CMK (cell line): ENCODE data around the gene OR9G1.
"Not testable (repeated sequence)": the region's sequence is repeated elsewhere in the genome, so short reads cannot be mapped to it uniquely, and the experiment has no call there.

Experiments
- DNase-seq: peaks from one replicate; pipeline ENCODE4 v3.0.0-alpha.2; 2010; ENCODE audit warnings: low read depth

OR9G1 gene, protein sequence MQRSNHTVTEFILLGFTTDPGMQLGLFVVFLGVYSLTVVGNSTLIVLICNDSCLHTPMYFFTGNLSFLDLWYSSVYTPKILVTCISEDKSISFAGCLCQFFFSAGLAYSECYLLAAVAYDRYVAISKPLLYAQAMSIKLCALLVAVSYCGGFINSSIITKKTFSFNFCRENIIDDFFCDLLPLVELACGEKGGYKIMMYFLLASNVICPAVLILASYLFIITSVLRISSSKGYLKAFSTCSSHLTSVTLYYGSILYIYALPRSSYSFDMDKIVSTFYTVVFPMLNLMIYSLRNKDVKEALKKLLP

DNA sequence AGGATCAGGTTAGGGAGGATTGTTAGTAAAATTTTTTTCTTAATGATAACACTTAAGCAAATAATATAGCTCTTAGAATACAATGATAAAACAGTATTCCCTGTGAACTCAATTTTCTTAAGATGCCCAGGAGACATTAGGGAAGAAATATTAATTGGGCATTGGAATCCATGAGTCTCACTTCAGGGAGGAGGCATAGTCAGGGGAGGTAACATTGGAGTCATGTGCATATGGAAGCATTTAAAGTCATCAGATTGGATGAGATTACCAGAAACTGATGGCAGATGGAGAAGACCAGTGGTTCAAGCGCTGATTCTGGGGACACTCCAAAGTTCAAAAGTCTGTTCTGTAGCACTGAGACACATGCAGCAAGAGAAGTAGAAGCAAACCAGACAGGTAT, at the start of gene OR9G1:
Gene OR9G1, plus strand, starts transcription at position 301 of the 400 bp plus-strand sequence. CDS start 1,293 bp downstream, outside the sequence.
- DNase-seq, result no peak

DNA sequence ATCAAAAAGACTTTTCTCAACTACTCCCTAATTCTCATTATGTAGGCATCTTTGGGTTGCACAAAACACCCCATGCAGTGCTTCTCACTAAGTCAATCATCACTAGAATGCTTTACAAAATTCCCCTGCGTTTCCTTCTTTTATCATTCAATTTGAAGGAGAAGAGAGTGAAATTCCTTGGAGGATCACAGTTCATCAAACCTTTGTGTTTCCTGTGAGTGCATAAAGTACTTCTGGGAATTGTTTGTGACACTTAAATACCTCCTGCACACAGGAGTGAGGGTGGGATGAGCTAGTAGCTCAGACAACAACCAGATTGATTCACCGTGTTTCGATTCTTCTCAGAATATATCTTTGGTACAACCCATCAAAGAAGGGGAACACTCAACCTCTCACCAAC, 39.1 kb upstream of the OR9G1 start:
- DNase-seq, result no peak

DNA sequence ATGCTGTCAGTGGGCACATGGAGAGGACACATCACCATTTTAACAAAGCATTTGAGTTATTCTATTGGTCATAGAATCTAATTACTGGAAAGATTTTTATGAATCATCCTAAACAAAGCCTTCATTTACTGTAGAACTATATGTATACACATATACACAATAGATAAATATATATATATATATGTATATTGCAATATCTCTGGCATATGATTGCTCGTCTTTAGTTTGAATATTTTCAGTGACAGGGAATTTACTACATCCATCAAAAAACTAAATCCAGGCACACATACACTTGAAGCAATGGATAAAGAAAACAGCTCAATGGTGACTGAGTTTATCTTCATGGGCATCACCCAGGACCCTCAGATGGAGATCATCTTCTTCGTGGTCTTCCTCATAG, 35.5 kb upstream of the OR9G1 start, which contains the start of gene OR5AR1:
Gene OR5AR1, plus strand, starts transcription at position 301 of the 400 bp plus-strand sequence. Its CDS starts 0 bp downstream, at position 301.
- DNase-seq, result no peak

DNA sequence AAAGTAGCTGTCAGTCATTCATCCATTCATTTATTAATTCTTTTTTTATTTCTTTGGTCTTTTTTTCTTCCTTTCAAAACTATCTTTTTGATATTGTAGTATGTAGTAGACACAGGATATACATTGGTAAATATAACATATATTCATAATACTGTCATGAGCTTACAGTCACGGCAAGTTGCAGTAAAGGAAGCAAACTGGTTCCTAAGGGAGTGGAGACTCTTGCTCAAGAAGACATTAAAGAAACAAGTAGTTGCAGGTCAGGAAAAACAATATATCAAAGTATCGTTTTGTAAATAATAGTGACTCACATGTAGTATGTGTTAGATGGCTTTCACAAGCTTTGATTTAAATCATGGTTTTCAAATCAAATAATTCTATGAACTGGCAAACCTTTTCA, 27.9 kb upstream of the OR9G1 start:
- DNase-seq, result no peak

DNA sequence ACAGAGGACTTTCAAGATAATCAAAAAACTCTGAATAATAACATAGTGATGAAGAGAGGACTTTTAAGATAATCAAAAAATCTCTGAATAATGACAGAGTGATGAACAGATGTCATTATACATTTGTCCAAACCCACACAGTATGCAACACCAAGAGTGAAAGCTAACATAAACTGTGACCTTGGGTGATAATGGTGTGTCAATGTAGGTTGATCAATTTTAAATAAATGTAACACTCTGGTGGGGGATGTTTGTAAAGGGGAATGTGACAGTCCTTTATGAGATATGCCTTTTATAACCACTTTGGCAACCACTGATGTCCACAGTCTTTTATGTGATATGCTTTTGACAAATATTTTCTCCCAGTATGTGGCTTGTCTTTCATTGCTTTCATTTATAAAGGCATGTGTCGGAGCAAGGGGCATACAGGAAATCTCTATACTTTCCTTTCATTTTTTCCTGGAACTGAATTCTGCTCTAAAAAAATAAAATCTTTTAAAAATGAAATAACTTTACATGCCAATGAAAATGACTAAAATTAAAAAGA, 10.3 kb upstream of the OR9G1 start:
- no peak for DNase-seq

DNA sequence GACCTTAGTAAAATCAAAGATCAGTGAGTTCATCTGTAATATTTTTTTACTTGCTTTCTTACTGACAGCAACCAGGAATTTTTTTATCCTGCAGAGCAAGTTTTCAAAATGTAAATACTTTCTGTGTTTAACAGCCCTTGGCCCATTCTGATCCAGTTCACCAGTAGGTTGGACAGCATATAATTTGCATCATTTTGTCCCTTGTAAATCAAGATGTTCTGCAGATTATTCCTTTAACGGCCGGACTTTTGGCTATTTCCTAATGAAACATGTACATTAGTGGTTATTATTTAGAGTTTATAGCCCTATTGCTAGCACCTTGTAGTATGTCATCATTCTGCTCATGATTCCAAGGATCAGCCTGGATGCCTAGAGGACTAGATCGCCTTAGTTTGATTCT, 7.7 kb upstream of the OR9G1 start:
- DNase-seq, result not testable (repeated sequence)

DNA sequence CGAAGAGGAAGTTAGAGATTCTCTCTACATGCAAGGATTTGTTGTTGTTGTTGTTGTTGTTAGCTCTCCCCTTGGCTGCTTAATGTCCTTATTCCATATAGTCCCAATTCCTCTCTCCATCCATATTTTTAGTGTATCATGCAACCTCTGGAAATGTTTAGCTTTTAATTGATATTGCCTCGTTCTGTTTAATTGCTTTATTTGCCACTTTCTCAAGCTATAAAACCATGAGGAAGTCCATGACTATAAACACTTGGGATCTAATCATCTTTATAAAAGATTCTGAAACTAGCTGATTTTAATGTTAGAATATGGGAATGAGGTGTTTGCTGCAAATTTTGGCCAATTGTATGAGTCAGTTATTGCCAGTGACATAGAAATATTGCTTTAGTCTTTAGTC, 5.5 kb upstream of the OR9G1 start:
- DNase-seq, result no peak

DNA sequence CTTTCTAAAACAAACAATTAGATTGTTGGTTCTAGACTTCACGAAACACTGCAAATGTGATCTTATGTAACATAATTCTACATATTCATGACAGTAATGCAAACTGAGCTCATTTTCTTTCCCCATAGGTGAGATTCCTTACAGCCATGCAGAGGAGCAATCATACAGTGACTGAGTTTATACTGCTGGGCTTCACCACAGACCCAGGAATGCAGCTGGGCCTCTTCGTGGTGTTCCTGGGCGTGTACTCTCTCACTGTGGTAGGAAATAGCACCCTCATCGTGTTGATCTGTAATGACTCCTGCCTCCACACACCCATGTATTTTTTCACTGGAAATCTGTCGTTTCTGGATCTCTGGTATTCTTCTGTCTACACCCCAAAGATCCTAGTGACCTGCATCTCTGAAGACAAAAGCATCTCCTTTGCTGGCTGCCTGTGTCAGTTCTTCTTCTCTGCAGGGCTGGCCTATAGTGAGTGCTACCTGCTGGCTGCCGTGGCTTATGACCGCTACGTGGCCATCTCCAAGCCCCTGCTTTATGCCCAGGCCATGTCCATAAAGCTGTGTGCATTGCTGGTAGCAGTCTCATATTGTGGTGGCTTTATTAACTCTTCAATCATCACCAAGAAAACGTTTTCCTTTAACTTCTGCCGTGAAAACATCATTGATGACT, 1.5 kb downstream of the OR9G1 start:
- no peak for DNase-seq

DNA sequence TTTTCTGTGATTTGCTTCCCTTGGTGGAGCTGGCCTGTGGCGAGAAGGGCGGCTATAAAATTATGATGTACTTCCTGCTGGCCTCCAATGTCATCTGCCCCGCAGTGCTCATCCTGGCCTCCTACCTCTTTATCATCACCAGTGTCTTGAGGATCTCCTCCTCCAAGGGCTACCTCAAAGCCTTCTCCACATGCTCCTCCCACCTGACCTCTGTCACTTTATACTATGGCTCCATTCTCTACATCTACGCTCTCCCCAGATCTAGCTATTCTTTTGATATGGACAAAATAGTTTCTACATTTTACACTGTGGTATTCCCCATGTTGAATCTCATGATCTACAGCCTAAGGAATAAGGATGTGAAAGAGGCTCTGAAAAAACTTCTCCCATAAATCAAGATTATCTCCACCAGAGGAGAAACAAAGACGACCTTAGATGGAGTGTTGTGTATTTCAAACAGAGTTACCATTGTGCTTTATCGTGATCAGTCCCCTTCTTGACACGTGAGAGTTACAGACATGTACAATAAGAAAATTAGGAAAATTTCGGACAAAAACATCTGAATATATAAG, 2.1 kb downstream of the OR9G1 start:
- DNase-seq, result no peak

DNA sequence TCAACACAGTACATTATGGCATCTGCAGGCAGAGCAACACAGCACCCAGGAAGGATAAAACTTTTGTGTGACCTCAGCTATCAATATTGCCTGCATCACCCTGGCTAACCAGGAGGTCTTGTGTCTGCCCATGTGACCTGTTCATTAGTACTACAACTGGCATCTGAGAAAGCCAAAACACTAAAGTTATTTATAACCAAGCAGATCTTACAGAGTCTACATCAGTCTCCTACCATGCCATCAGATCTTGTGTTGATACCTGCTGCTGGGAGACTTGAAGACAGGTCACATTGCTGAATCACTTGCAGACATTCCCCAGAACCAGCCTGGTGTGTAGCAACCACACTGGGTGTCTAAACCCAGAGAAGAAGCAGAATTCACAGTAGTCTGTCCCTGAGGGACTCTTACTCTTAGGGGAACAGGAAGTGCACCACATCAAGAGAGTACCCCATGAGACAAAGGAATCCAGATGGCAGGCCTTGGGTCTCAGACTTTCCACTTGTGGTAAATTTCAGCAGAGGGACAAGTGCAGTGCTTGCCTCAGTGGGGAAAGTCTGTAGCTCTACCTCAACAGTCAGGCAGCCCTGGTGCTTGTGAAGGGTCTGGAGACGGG, 7.0 kb downstream of the OR9G1 start:
- DNase-seq, result no peak

DNA sequence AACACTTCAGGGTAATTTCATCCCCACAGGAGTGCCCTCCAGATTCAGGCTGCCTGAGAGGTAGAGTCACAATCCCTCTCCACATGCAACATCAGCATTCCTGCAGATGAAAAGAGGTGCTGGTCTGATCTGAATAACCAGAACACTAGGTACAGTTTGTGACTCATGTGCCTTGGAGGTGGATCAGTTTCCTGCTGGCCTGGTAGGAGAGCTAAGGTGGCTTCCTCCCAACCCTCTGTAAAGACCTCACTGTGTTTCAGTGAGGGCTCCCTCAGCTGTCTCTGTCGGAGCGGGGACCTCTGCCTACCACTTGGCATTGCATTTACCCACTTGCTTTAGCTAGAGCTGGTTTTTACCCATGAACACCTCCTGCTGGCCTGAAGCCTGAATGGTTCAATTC, 7.6 kb downstream of the OR9G1 start:
- DNase-seq, result no peak

DNA sequence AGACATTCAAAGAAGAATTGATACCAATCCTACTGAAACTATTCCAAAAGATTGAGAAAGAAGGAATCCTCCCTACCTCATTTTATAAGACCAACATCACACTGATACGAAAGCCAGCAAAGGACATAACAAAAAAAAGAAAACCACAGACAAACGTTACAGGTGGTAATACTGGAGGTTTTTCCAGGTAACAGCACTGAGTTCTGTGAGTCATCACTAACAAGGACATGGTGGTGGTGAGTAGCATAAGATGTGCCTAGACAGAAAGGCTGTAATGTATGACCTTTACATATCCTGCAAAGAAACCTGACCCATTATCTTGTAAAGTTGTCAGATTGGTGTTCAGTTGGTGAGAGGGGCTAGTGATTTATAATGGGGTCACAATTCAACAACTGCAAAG, 15.3 kb downstream of the OR9G1 start:
- no peak for DNase-seq

DNA sequence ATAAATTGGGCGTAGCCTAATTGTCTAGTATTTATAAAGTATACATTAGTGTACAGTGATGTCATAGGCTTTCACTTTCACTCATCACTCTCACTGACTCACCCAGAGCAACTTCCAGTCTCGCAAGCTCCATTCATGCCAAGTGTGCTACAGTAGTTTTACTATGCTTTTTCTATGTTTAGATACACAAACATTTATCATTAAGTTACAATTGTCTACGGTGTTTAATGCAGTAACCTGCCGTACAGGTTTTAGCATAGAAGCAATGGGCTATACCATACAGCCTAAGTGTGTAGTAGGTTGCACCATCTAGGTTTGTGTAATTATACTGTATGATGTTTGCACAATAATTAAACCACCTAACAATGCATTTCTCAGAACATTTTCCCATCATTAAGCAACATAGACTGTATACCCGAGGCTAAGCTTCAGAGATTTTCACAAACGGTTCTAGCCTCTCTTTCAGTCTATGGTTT, 17.5 kb downstream of the OR9G1 start:
- DNase-seq, result no peak

DNA sequence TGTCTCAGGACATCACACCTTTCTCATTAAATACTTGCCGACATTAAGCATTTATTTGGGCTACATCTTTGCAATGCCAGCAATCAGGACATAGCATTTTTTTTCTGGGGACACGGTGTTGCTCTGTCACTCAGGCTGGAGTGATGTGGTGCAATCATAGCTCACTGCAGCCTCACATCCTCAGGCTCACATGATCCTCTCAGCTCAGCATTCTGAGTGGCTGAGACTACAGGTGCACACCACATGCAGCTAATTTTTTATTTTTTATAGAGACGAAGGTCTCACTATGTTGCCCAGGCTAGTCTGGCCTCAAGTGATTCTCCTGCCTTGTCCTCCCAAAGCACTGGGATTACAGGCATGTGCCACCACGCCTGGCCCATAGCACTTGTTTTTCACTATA, 21.6 kb downstream of the OR9G1 start:
- no peak for DNase-seq

DNA sequence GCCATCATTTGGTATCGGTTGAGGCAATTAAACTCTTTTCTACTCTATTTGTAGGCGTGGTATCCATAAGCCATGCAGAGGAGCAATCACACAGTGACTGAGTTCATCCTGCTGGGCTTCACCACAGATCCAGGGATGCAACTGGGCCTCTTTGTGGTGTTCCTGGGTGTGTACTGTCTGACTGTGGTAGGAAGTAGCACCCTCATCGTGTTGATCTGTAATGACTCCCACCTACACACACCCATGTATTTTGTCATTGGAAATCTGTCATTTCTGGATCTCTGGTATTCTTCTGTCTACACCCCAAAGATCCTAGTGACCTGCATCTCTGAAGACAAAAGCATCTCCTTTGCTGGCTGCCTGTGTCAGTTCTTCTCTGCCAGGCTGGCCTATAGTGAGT, 41.2 kb downstream of the OR9G1 start:
- DNase-seq, result no peak

DNA sequence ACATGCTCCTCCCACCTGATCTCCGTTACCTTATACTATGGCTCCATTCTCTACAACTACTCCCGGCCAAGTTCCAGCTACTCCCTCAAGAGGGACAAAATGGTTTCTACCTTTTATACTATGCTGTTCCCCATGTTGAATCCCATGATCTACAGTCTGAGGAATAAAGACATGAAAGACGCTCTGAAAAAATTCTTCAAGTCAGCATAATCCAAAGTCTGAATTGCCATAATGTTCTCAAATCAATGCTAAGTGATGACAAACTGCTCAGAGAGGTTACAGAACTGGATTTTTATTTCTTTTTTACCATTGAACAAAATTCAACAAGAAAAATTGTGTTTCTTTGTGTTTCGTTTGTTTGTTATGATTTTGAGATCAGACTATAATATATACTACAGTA, 42.0 kb downstream of the OR9G1 start:
- DNase-seq, result no peak

DNA sequence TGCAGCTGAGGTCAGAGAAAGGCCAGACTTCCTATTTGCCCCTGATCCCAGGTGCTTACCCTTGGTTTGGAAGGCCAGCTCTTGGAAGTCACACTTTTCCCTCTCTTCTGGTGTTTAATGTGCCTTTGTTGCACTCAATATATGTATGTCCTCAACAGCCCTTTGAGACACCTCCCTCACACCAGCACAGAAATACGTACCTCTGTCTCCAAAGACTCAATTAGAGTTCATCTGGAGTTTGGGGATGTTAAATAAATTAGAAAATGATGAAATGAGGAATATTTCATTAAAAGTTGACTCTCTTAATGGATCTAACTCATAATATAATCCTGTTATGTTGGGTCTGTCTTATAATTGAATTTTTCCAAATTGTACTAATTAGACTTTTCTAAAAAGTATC, 49.7 kb downstream of the OR9G1 start, which contains the start of gene OR9G4:
Gene OR9G4, minus strand, starts transcription at position 101 of the 400 bp plus-strand sequence. CDS start 4,931 bp downstream, outside the sequence.
- DNase-seq, result no peak

DNA sequence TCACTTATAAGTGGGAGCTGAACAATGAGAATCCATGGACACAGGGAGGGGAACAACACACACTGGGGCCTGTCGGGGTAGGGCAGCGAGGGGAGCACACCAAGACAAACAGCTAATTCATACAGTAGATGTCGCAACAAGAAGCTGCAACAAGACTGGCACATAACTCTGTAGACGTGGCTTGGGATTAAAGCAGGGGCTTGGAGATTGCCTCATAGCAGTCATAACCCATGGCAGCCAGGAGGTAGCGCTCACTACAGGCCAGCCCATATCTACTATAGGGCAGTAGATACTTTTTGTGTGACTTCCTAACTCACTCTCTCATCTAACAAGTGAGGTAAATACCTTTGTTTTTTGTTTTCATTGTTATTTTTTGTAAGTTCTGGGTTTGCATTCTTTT, 51.3 kb downstream of the OR9G1 start:
- no peak for DNase-seq

DNA sequence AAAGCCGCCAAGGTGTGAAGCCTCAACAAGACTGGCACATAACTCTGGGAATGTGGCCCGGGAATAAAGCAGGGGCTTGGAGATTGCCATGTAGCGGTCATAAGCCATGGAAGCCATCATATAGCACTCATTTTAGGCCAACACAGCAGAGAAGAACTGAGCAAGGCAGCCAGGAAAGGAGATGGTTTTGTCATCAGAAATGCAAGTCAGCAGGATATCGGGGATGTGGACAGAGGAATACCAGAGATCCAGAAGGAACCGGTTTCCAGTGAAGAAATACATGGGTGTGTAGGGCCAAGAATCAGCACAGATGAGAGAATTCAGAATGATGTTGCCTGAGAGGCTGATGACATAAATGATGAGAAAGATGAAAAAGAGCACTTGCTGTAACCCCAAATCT, 52.6 kb downstream of the OR9G1 start:
- DNase-seq, result no peak
